HepG2 (cell line): ENCODE measurements around the gene M1AP. TPM values are rescaled to one million over a fixed set of nuclear protein-coding genes. Genes with fewer than 3 reads are reported as not detected.
A peak's percentile ranks its signal among the peaks of the same experiment; 100 is the strongest.

Experiments used
- ARNT2 ChIP-seq: sonication (generic); formaldehyde crosslinking; IDR thresholded peaks from 2 replicates; pipeline ENCODE4 v1.8.0; 2022; ENCODE audit warnings: mild to moderate bottlenecking, low read depth, missing genetic modification reagents, moderate library complexity
- NFATC3 ChIP-seq: sonication (generic); formaldehyde crosslinking; IDR thresholded peaks from 2 replicates; pipeline ENCODE4 v1.5.1; 2020; ENCODE audit warnings: mild to moderate bottlenecking, missing genetic modification reagents
- NR2C2 ChIP-seq: sonication (generic); formaldehyde crosslinking; IDR thresholded peaks from 2 replicates; pipeline ENCODE4 v1.4.0; 2020; ENCODE audit warnings: missing genetic modification reagents, mild to moderate bottlenecking, moderate library complexity, borderline replicate concordance
- SIN3B ChIP-seq: fragments of 150-350 bp; IDR thresholded peaks from 2 replicates; pipeline ENCODE4 v1.6.1; 2014; ENCODE audit warnings: low read length
- SMAD3 ChIP-seq: sonication (generic); formaldehyde crosslinking; IDR thresholded peaks from 2 replicates; pipeline ENCODE4 v1.4.0; 2020; ENCODE audit warnings: missing genetic modification reagents
- TBL1XR1 ChIP-seq: fragments of 150-350 bp; IDR thresholded peaks from 2 replicates; pipeline ENCODE4 v1.6.1; 2014; ENCODE audit warnings: borderline replicate concordance, low read length; ENCODE audit not compliant: partially characterized antibody
- ZBTB20 ChIP-seq: sonication (generic); formaldehyde crosslinking; IDR thresholded peaks from 2 replicates; pipeline ENCODE4 v1.8.1; 2023; ENCODE audit warnings: missing genetic modification reagents, low read depth, mild to moderate bottlenecking, borderline replicate concordance
- ZBTB21 ChIP-seq: sonication (generic); formaldehyde crosslinking; IDR thresholded peaks from 2 replicates; pipeline ENCODE4 v1.4.0; 2020; ENCODE audit warnings: missing genetic modification reagents
- ZNF17 ChIP-seq: sonication (generic); formaldehyde crosslinking; IDR thresholded peaks from 2 replicates; pipeline ENCODE4 v1.5.0; 2020; ENCODE audit warnings: mild to moderate bottlenecking, missing genetic modification reagents
- ZNF703 ChIP-seq: sonication (generic); formaldehyde crosslinking; IDR thresholded peaks from 2 replicates; pipeline ENCODE4 v1.5.1; 2020; ENCODE audit warnings: missing genetic modification reagents, mild to moderate bottlenecking, moderate library complexity, borderline replicate concordance
- ZNF775 ChIP-seq: sonication (generic); formaldehyde crosslinking; IDR thresholded peaks from 2 replicates; pipeline ENCODE4 v1.4.0; 2020; ENCODE audit warnings: missing genetic modification reagents, mild to moderate bottlenecking, moderate library complexity, borderline replicate concordance
- ZSCAN25 ChIP-seq: sonication (generic); formaldehyde crosslinking; IDR thresholded peaks from 2 replicates; pipeline ENCODE4 v1.8.0; 2022; ENCODE audit warnings: mild to moderate bottlenecking, missing genetic modification reagents
- polyA plus RNA-seq, 8 experiments: library from polyadenylated mRNA; depleted of rRNA in 3 of 8; stranded (reverse) in 7 of 8; unstranded in 1 of 8; fragments of >200 nt; fragmentation: Illumina TruSeq in 4 of 8; extraction: Trizol in 4 of 8; gene quantifications; 2 replicates each; pipeline versions ENCODE4 v1.2.1 to v1.2.3, GENCODE V29; 2011 to 2016; ENCODE audit warnings: low read depth in 4 of 8, missing spikeins in 1 of 8, mixed read lengths in 1 of 8; ENCODE audit not compliant: insufficient read depth in 1 of 8
- total RNA-seq, 5 experiments: library from RNA; depleted of rRNA; stranded (reverse); fragments of >200 nt; fragmentation: Illumina TruSeq; extraction: Trizol; gene quantifications; 2 replicates each; pipeline ENCODE4 v1.2.3, GENCODE V29; 2016; ENCODE audit warnings: low read depth in 1 of 5
- TF ChIP-seq, protein P1 (sequence below): IDR thresholded peaks from 2 replicates; pipeline ENCODE4 v1.6.1; 2016; ENCODE audit warnings: low read depth, control low read depth
- TF ChIP-seq, protein P2 (sequence below): sonication (generic); formaldehyde crosslinking; IDR thresholded peaks from 2 replicates; pipeline ENCODE4 v1.5.0; 2020; ENCODE audit warnings: missing genetic modification reagents
- TF ChIP-seq, protein P3 (sequence below): sonication (generic); formaldehyde crosslinking; IDR thresholded peaks from 2 replicates; pipeline ENCODE4 v1.5.1; 2020; ENCODE audit warnings: missing genetic modification reagents, mild to moderate bottlenecking, borderline replicate concordance
- TF ChIP-seq, protein P4 (sequence below): sonication (generic); formaldehyde crosslinking; IDR thresholded peaks from 2 replicates; pipeline ENCODE4 v1.4.0; 2020; ENCODE audit warnings: mild to moderate bottlenecking, missing genetic modification reagents
- TF ChIP-seq, protein P5 (sequence below): sonication (generic); formaldehyde crosslinking; IDR thresholded peaks from 2 replicates; pipeline ENCODE4 v1.4.0; 2020; ENCODE audit warnings: missing genetic modification reagents
- TF ChIP-seq, protein P6 (sequence below): sonication (generic); formaldehyde crosslinking; conservative IDR thresholded peaks from 2 replicates; pipeline ENCODE4 v1.8.0; 2022; ENCODE audit warnings: low read depth, missing genetic modification reagents

M1AP gene
- total and polyA plus RNA-seq, 2 of the 13 experiments (the other 11 are each of a cell fraction or from before 2014, with no cell fraction given), result not detected

DNA sequence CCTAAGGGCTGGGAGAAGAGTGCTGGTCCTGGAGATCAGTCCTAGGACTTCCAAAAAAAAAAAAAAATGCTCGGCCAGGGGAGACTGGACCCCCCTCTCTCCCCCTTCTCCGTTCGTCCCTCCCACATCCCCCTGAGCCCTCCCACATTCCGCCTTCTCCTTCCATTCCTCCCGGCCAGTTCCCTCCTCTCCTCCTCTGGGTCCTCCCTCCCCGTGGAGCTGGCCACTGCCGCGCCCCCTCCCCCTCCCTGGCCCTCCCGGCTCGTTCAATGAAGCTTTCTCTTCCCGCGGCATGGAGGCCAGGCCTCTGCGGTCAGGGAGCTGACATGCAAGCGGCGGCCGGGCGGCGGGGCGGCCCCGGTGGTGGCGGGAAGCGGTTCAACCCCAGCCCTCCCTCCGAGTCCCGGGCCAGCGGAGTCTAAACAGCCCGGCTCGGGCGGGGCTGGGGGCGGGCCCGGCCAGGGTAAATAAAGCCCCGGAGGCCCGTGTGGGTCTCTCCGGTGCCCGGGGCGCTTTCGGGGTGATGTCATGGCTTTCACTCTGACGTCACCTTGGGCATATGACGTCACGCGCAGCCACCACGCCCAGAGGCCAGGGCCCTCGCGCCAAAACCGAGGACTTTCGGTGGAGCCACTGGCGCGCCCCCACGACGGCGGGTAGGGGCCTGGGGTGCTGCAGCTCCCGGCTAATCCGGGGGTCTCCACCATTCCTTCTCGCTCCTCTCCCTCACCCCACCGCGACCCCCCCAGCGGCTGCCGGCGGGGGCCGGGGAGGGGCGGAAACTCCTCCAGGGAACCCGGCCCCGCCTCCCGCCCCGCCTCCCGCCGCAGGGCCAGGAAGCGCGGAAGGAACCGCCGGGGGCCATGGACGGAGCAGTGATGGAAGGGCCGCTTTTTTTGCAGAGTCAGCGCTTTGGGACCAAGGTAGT is 94.0 kb downstream of the M1AP start, which contains the start of the genes DOK1 and LOXL3 (continued):
- TF ChIP-seq, protein P1, sequence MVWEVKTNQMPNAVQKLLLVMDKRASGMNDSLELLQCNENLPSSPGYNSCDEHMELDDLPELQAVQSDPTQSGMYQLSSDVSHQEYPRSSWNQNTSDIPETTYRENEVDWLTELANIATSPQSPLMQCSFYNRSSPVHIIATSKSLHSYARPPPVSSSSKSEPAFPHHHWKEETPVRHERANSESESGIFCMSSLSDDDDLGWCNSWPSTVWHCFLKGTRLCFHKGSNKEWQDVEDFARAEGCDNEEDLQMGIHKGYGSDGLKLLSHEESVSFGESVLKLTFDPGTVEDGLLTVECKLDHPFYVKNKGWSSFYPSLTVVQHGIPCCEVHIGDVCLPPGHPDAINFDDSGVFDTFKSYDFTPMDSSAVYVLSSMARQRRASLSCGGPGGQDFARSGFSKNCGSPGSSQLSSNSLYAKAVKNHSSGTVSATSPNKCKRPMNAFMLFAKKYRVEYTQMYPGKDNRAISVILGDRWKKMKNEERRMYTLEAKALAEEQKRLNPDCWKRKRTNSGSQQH (CRISPR knock-in tag), result peak; percentile 23; the same call in 1 of the 2 replicates
- TF ChIP-seq ZBTB21 (CRISPR knock-in tag), result peak; percentile 99
- no peak for TF ChIP-seq SMAD3 (CRISPR knock-in tag)
- TF ChIP-seq, protein P2, sequence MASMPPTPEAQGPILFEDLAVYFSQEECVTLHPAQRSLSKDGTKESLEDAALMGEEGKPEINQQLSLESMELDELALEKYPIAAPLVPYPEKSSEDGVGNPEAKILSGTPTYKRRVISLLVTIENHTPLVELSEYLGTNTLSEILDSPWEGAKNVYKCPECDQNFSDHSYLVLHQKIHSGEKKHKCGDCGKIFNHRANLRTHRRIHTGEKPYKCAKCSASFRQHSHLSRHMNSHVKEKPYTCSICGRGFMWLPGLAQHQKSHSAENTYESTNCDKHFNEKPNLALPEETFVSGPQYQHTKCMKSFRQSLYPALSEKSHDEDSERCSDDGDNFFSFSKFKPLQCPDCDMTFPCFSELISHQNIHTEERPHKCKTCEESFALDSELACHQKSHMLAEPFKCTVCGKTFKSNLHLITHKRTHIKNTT (CRISPR knock-in tag), result no peak
- TF ChIP-seq, protein P3, sequence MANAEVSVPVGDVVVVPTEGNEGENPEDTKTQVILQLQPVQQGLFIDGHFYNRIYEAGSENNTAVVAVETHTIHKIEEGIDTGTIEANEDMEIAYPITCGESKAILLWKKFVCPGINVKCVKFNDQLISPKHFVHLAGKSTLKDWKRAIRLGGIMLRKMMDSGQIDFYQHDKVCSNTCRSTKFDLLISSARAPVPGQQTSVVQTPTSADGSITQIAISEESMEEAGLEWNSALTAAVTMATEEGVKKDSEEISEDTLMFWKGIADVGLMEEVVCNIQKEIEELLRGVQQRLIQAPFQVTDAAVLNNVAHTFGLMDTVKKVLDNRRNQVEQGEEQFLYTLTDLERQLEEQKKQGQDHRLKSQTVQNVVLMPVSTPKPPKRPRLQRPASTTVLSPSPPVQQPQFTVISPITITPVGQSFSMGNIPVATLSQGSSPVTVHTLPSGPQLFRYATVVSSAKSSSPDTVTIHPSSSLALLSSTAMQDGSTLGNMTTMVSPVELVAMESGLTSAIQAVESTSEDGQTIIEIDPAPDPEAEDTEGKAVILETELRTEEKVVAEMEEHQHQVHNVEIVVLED (CRISPR knock-in tag), result peak; percentile 29; the same call in 1 of the 2 replicates
- TF ChIP-seq, protein P4, sequence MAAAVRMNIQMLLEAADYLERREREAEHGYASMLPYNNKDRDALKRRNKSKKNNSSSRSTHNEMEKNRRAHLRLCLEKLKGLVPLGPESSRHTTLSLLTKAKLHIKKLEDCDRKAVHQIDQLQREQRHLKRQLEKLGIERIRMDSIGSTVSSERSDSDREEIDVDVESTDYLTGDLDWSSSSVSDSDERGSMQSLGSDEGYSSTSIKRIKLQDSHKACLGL (CRISPR knock-in tag), result peak; percentile 39; the same call in 1 of the 2 replicates
- TF ChIP-seq, protein P5, sequence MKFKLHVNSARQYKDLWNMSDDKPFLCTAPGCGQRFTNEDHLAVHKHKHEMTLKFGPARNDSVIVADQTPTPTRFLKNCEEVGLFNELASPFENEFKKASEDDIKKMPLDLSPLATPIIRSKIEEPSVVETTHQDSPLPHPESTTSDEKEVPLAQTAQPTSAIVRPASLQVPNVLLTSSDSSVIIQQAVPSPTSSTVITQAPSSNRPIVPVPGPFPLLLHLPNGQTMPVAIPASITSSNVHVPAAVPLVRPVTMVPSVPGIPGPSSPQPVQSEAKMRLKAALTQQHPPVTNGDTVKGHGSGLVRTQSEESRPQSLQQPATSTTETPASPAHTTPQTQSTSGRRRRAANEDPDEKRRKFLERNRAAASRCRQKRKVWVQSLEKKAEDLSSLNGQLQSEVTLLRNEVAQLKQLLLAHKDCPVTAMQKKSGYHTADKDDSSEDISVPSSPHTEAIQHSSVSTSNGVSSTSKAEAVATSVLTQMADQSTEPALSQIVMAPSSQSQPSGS (CRISPR knock-in tag), result peak; percentile 86
- no peak for TF ChIP-seq ZNF775 (CRISPR knock-in tag)
- TF ChIP-seq NR2C2 (CRISPR knock-in tag), result peak; percentile 43; the same call in 1 of the 2 replicates
- TF ChIP-seq NFATC3 (CRISPR knock-in tag), result no peak
- TF ChIP-seq ZNF703, result no peak
- TF ChIP-seq TBL1XR1, result no peak
- TF ChIP-seq, protein P6, sequence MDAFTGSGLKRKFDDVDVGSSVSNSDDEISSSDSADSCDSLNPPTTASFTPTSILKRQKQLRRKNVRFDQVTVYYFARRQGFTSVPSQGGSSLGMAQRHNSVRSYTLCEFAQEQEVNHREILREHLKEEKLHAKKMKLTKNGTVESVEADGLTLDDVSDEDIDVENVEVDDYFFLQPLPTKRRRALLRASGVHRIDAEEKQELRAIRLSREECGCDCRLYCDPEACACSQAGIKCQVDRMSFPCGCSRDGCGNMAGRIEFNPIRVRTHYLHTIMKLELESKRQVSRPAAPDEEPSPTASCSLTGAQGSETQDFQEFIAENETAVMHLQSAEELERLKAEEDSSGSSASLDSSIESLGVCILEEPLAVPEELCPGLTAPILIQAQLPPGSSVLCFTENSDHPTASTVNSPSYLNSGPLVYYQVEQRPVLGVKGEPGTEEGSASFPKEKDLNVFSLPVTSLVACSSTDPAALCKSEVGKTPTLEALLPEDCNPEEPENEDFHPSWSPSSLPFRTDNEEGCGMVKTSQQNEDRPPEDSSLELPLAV (CRISPR knock-in tag), result no peak
- no peak for TF ChIP-seq ARNT2 (CRISPR knock-in tag)
- TF ChIP-seq ZNF17 (CRISPR knock-in tag), result no peak
- no peak for TF ChIP-seq SIN3B
- no peak for TF ChIP-seq ZBTB20
- no peak for TF ChIP-seq ZSCAN25 (CRISPR knock-in tag)
